Loucy (cell line): ENCODE data around the gene OLFM1.

Experiments
- H2AFZ ChIP-seq: fragments of 200-600 bp; sonication (generic); 2 replicates; pipeline ENCODE4 v1.6.0; 2016; ENCODE audit warnings: antibody characterized with exemption, mild to moderate bottlenecking, low read length, moderate library complexity
- H3F3A ChIP-seq: fragments of 200-600 bp; 2 replicates; pipeline ENCODE4 v1.6.0; 2016; ENCODE audit warnings: antibody characterized with exemption, low read depth, mild to moderate bottlenecking
- H3K27me3 ChIP-seq: fragments of 200-600 bp; sonication (generic); 2 replicates; pipeline ENCODE4 v1.6.1; 2014; ENCODE audit warnings: low read length, mild to moderate bottlenecking; ENCODE audit not compliant: insufficient read depth, poor library complexity, severe bottlenecking
- H3K36me3 ChIP-seq: fragments of 200-600 bp; sonication (generic); 2 replicates; pipeline ENCODE4 v1.6.1; 2016; ENCODE audit warnings: low read length; ENCODE audit not compliant: insufficient read depth
- H3K4me1 ChIP-seq: fragments of 200-600 bp; sonication (generic); 2 replicates; pipeline ENCODE4 v1.5.1; 2014; ENCODE audit warnings: low read length, mild to moderate bottlenecking; ENCODE audit not compliant: insufficient read depth, poor library complexity, severe bottlenecking
- H3K4me2 ChIP-seq: fragments of 200-600 bp; sonication (generic); 2 replicates; pipeline ENCODE4 v1.6.0; 2014; ENCODE audit warnings: antibody characterized with exemption, low read length, low read depth, mild to moderate bottlenecking; ENCODE audit not compliant: poor library complexity, severe bottlenecking
- H3K4me3 ChIP-seq: fragments of 200-600 bp; sonication (generic); 2 replicates; pipeline ENCODE4 v1.5.1; 2014; ENCODE audit warnings: low read length, mild to moderate bottlenecking, mixed read lengths; ENCODE audit not compliant: poor library complexity, severe bottlenecking
- H3K79me2 ChIP-seq: fragments of 200-600 bp; sonication (generic); 2 replicates; pipeline ENCODE4 v1.6.1; 2014; ENCODE audit warnings: low read length; ENCODE audit not compliant: insufficient read depth
- H3K9ac ChIP-seq: fragments of 200-600 bp; sonication (generic); 2 replicates; pipeline ENCODE4 v1.6.0; 2014; ENCODE audit warnings: mild to moderate bottlenecking, low read depth, low read length, moderate library complexity; ENCODE audit not compliant: poor library complexity, severe bottlenecking
- H3K9me2 ChIP-seq: fragments of 200-600 bp; sonication (generic); replicated peaks from 2 replicates; pipeline ENCODE4 v1.6.1; 2016; ENCODE audit warnings: low read depth, low read length, mixed read lengths
- H3K9me3 ChIP-seq: fragments of 200-600 bp; sonication (generic); 2 replicates; pipeline ENCODE4 v1.6.1; 2014; ENCODE audit warnings: mild to moderate bottlenecking, antibody characterized with exemption, low read length, low read depth; ENCODE audit not compliant: insufficient read depth
- H4K20me1 ChIP-seq: fragments of 200-600 bp; sonication (generic); 2 replicates; pipeline ENCODE4 v1.6.0; 2014; ENCODE audit warnings: antibody characterized with exemption, low read length, mild to moderate bottlenecking; ENCODE audit not compliant: insufficient read depth, poor library complexity, severe bottlenecking
- CTCF ChIP-seq: fragments of 200-600 bp; sonication (generic); conservative IDR thresholded peaks from 2 replicates; pipeline ENCODE4 v1.5.1; 2014; ENCODE audit warnings: mild to moderate bottlenecking, antibody characterized with exemption, low read length
- EZH2phosphoT487 ChIP-seq: fragments of 200-600 bp; IDR thresholded peaks from 2 replicates; pipeline ENCODE4 v1.6.1; 2018; ENCODE audit warnings: antibody characterized with exemption, mild to moderate bottlenecking, moderate library complexity, borderline replicate concordance

Gene OLFM1

GRCh38 chr9:135039266-135039870, 48.1 kb upstream of the OLFM1 start:
- Histone ChIP-seq H3K9me2 (no peaks in the 10 kb centered on the region), H3K4me2 (no peak overlapping the region), H3K27me3 (no peaks in the 10 kb centered on the region), H3F3A (no peaks in the 10 kb centered on the region), H3K4me1 (no peaks in the 10 kb centered on the region), H4K20me1 (no peaks in the 10 kb centered on the region), H3K9me3 (no peaks in the 10 kb centered on the region; the same call in 1 of the 2 replicates), H3K36me3 (no peaks in the 10 kb centered on the region), H2AFZ (no peak overlapping the region), H3K79me2 (no peaks in the 10 kb centered on the region), H3K9ac (no peak overlapping the region), H3K4me3 (no peak overlapping the region)
- TF ChIP-seq CTCF = no peak
- no peak for TF ChIP-seq EZH2phosphoT487

GRCh38 chr9:135039916-135040645, 47.4 kb upstream of the OLFM1 start:
- no peaks in the 10 kb centered on the region for H3F3A ChIP-seq
- no peak overlapping the region for H3K9ac ChIP-seq
- H4K20me1 ChIP-seq = no peaks in the 10 kb centered on the region
- H3K36me3 ChIP-seq = no peaks in the 10 kb centered on the region
- TF ChIP-seq CTCF (no peak), EZH2phosphoT487 (no peak)
- no peaks in the 10 kb centered on the region for H3K9me2 ChIP-seq
- H3K9me3 ChIP-seq = no peaks in the 10 kb centered on the region; the same call in 1 of the 2 replicates
- no peaks in the 10 kb centered on the region for H3K4me1 ChIP-seq
- H3K4me3 ChIP-seq = no peak overlapping the region
- no peak overlapping the region for H3K4me2 ChIP-seq
- no peaks in the 10 kb centered on the region for H3K27me3 ChIP-seq
- no peaks in the 10 kb centered on the region for H3K79me2 ChIP-seq
- no peak overlapping the region for H2AFZ ChIP-seq

GRCh38 chr9:135040892-135041291, 46.6 kb upstream of the OLFM1 start:
- no peaks in the 10 kb centered on the region for H3F3A ChIP-seq
- no peak overlapping the region for H3K4me2 ChIP-seq
- no peaks in the 10 kb centered on the region for H3K9me2 ChIP-seq
- H3K9me3 ChIP-seq = no peaks in the 10 kb centered on the region; the same call in 1 of the 2 replicates
- H3K79me2 ChIP-seq = no peaks in the 10 kb centered on the region
- H3K36me3 ChIP-seq = no peaks in the 10 kb centered on the region
- no peaks in the 10 kb centered on the region for H3K27me3 ChIP-seq
- no peak overlapping the region for H3K4me3 ChIP-seq
- no peaks in the 10 kb centered on the region for H4K20me1 ChIP-seq
- TF ChIP-seq EZH2phosphoT487 (no peak), CTCF (no peak)
- no peak overlapping the region for H3K9ac ChIP-seq
- no peak overlapping the region for H2AFZ ChIP-seq
- no peaks in the 10 kb centered on the region for H3K4me1 ChIP-seq
